ENCODE results near the gene PPP2R2C.

The PPP2R2C gene

DNA sequence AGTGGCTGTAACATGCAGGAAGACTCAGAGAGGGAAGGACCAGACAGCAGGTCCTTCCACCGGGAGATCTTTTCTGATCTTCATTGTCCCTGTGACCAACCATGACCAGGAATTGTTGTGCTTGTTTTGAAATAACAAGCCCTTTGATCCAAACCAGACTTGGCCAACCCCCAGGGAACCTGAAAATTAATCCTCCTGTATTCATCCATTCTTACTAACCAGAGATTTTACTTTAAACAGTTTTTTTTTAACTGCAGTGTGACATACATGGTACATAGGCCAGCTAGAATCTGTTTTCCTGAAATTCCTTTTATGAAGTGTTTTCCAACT lies 198.8 kb downstream of the PPP2R2C start:
- Histone ChIP-seq H3K27me3 (ENCODE audit: insufficient read depth, low read depth) (no peaks in the 10 kb centered on the region), H3K9ac (no peak overlapping the region), H3K27ac (no peak overlapping the region), H3K4me3 (IDR thresholded peaks at IDR 0.05; ENCODE audit: insufficient read depth, low read depth, low read length) (no peak overlapping the region), H3K36me3 (ENCODE audit: insufficient read depth) (no peaks in the 10 kb centered on the region), H3K79me2 (ENCODE audit: insufficient read depth, low read depth) (no peaks in the 10 kb centered on the region), H4K20me1 (ENCODE audit: insufficient read depth) (no peaks in the 10 kb centered on the region), H2AFZ (ENCODE audit: low read depth) (no peak overlapping the region), H3K4me2 (no peak overlapping the region), H3K4me1 (ENCODE audit: low read depth, poor library complexity, severe bottlenecking) (peaks cover 17% of the 10 kb centered on the region)
- TF ChIP-seq, protein P1, sequence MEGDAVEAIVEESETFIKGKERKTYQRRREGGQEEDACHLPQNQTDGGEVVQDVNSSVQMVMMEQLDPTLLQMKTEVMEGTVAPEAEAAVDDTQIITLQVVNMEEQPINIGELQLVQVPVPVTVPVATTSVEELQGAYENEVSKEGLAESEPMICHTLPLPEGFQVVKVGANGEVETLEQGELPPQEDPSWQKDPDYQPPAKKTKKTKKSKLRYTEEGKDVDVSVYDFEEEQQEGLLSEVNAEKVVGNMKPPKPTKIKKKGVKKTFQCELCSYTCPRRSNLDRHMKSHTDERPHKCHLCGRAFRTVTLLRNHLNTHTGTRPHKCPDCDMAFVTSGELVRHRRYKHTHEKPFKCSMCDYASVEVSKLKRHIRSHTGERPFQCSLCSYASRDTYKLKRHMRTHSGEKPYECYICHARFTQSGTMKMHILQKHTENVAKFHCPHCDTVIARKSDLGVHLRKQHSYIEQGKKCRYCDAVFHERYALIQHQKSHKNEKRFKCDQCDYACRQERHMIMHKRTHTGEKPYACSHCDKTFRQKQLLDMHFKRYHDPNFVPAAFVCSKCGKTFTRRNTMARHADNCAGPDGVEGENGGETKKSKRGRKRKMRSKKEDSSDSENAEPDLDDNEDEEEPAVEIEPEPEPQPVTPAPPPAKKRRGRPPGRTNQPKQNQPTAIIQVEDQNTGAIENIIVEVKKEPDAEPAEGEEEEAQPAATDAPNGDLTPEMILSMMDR (conservative IDR thresholded peaks at IDR 0.05; ENCODE audit: low read depth, low read length) = no peak

DNA sequence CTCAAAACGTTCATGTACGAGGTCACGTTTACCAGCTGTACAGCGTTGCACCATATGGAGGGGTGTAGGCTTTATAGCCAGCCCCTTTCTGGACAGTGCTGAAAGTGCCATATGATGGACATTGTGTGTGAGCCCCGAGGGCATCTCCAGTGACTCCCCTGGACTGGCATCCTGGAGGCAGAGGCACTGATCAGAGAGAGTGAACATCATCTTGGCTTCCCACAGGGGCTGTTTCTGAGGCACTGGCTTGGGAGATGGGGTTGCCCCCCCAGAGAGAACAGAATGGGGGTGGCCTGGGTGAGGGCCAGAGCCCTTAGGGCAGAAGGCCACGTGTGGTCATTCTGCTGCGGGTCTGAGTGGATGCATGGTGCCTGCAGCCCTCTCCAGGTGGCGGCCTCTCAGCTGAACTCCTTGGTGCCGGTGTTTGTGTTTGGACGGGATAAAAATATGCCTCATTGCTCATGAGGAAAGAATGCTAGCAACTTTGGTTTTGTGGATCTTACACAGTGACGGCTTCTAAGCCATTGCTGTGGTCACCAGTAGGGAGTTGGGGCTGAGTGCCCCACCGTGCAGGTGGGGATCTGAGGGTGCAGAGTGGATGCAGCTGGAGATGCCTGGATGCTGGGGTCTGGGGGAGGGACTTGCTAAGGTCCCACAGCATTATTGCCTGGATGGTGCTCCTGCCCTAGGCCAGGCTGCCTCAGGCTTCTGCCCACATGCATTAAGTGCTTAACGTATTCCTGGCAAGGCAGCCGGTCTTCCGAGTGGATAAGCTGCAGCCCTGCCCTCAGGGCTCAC lies 199.4 kb downstream of the PPP2R2C start:
- no peak overlapping the region for H3K4me2 ChIP-seq
- H3K27ac ChIP-seq = no peak overlapping the region
- no peaks in the 10 kb centered on the region for H3K79me2 ChIP-seq (ENCODE audit: insufficient read depth, low read depth)
- no peak overlapping the region for H2AFZ ChIP-seq (ENCODE audit: low read depth)
- peaks cover 12% of the 10 kb centered on the region for H3K4me1 ChIP-seq (ENCODE audit: low read depth, poor library complexity, severe bottlenecking)
- H4K20me1 ChIP-seq (ENCODE audit: insufficient read depth) = no peaks in the 10 kb centered on the region
- TF ChIP-seq, protein P1 (conservative IDR thresholded peaks at IDR 0.05; ENCODE audit: low read depth, low read length) = no peak
- H3K27me3 ChIP-seq (ENCODE audit: insufficient read depth, low read depth) = no peaks in the 10 kb centered on the region
- no peak overlapping the region for H3K4me3 ChIP-seq (IDR thresholded peaks at IDR 0.05; ENCODE audit: insufficient read depth, low read depth, low read length)
- no peak overlapping the region for H3K9ac ChIP-seq
- H3K36me3 ChIP-seq (ENCODE audit: insufficient read depth) = no peaks in the 10 kb centered on the region

DNA sequence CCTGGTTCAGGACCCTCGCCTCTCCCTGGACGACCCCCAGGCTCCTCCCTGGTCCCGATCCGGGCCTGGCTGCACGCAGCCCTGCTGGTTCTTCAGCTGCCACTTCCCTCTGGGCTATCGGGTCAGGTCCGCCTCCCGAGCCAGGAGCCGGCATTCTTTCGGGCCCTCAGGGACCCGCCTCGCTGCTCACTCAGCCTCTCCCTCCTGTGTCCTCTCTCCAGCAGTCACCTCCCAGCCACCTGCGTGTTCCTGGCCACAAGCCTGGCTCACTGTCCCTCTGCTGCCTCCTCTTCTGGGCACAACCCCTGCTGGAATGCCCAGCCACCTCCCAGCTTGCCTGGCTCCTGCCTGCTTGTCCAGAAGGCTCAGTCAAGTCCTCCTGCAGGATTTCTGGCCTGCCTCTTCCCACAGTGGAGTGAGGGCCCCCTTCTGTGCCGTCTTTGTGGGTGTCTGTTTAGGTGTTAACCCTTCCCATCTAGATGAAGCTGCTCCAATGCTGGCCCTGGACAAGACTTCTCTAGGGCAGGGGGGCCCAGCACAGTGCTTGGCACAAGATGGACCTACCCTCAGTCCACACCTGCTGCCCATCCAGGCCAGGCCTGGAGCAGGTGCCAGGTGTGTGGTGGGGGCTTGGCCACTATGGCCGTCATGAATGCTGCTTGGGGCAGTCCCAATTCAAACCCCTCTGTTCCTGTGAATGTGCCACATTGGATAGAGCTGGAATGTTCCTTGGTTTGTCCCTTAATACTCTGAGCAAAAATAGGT lies 200.5 kb downstream of the PPP2R2C start:
- Histone ChIP-seq H3K4me1 (ENCODE audit: low read depth, poor library complexity, severe bottlenecking) (peaks cover 3% of the 10 kb centered on the region), H4K20me1 (ENCODE audit: insufficient read depth) (no peaks in the 10 kb centered on the region), H3K4me3 (IDR thresholded peaks at IDR 0.05; ENCODE audit: insufficient read depth, low read depth, low read length) (no peak overlapping the region), H3K9ac (no peak overlapping the region), H3K27ac (no peak overlapping the region), H3K79me2 (ENCODE audit: insufficient read depth, low read depth) (no peaks in the 10 kb centered on the region), H3K27me3 (ENCODE audit: insufficient read depth, low read depth) (no peaks in the 10 kb centered on the region), H3K36me3 (ENCODE audit: insufficient read depth) (no peaks in the 10 kb centered on the region), H3K4me2 (no peak overlapping the region), H2AFZ (ENCODE audit: low read depth) (no peak overlapping the region)
- TF ChIP-seq, protein P1 (conservative IDR thresholded peaks at IDR 0.05; ENCODE audit: low read depth, low read length) = no peak

DNA sequence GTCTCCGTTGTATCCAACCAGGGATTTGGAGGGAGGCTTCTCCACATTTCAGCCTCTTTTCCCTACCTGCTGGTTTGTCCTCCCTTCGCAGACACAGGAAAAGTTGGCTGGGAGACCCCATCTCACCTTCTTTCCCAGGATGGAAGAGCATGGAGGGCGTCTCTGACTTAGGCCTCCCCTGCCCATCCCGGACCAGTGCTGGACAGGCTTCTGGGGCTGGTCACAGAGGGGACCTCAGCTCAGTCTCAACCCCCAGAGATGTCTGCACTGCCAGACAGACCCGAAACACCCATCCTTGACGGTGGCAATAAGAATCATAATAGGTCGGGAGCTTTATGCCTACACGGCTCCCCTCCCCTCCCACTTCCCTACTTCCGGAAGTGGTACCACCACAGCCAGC lies 201.2 kb downstream of the PPP2R2C start:
- Histone ChIP-seq H4K20me1 (ENCODE audit: insufficient read depth) (no peaks in the 10 kb centered on the region), H3K9ac (no peak overlapping the region), H3K36me3 (ENCODE audit: insufficient read depth) (no peaks in the 10 kb centered on the region), H3K27me3 (ENCODE audit: insufficient read depth, low read depth) (no peaks in the 10 kb centered on the region), H3K4me1 (ENCODE audit: low read depth, poor library complexity, severe bottlenecking) (peaks cover 3% of the 10 kb centered on the region), H3K79me2 (ENCODE audit: insufficient read depth, low read depth) (no peaks in the 10 kb centered on the region), H2AFZ (ENCODE audit: low read depth) (no peak overlapping the region), H3K4me3 (IDR thresholded peaks at IDR 0.05; ENCODE audit: insufficient read depth, low read depth, low read length) (no peak overlapping the region), H3K4me2 (no peak overlapping the region), H3K27ac (no peak overlapping the region)
- TF ChIP-seq, protein P1 (conservative IDR thresholded peaks at IDR 0.05; ENCODE audit: low read depth, low read length) = no peak
